B cell (primary cell): ENCODE data around the gene G6PC3. TPM values are rescaled to one million over a fixed set of nuclear protein-coding genes. Genes with fewer than 3 reads are reported as not detected.
"Not testable (repeated sequence)": the region's sequence is repeated elsewhere in the genome, so short reads cannot be mapped to it uniquely, and the experiment has no call there.

Experiments used
- ATAC-seq: fragments of 200-7000 bp; cut with Tn5 transposase; one replicate; pipeline ENCODE4 v1.10.0; 2021; ENCODE audit warnings: low read depth, mild to moderate bottlenecking, moderate number of reproducible peaks, moderate library complexity
- CTCF ChIA-PET: fragments of 350-600 bp; sonication (Branson Sonifier 250); formaldehyde crosslinking; loops from one replicate; lab custom pipeline; 2021; ENCODE audit warnings: antibody characterized with exemption, inconsistent platforms; lab: Charles Lee
- POLR2A ChIA-PET: fragments of 350-600 bp; sonication (Branson Sonifier 250); formaldehyde crosslinking; loops from one replicate; lab custom pipeline; 2021; ENCODE audit warnings: antibody characterized with exemption; lab: Charles Lee
- DNase-seq: peaks from one replicate; pipeline ENCODE4 v3.0.0; 2013
- H2AFZ ChIP-seq: 2 replicates; pipeline ENCODE4 v1.6.1; 2012; ENCODE audit warnings: mild to moderate bottlenecking, low read depth, low read length; ENCODE audit not compliant: insufficient read depth, poor library complexity, severe bottlenecking
- H3K27ac ChIP-seq, 2 donors: 1 replicate in 1 of 2; 2 replicates in 1 of 2; pipeline ENCODE4 v1.5.1; 2012 to 2013; ENCODE audit warnings: low read length in 2 of 2, mild to moderate bottlenecking in 2 of 2, moderate library complexity in 1 of 2
- H3K27me3 ChIP-seq, 4 experiments: fragments of 200-600 bp in 1 of 4; sonication (generic) in 1 of 4; replicated peaks in 1 of 4; 1 replicate in 2 of 4; 2 replicates in 2 of 4; pipeline versions ENCODE4 v1.6.1 to v1.7.0; 2013 to 2016; ENCODE audit warnings: low read length in 3 of 4, mild to moderate bottlenecking in 2 of 4, mixed read lengths in 1 of 4, moderate library complexity in 1 of 4; ENCODE audit not compliant: insufficient read depth in 4 of 4, control insufficient read depth in 3 of 4; ENCODE audit errors: control extremely low read depth in 1 of 4
- H3K36me3 ChIP-seq, 2 experiments: replicated peaks in 1 of 2; 1 replicate in 1 of 2; 2 replicates in 1 of 2; pipeline versions ENCODE4 v1.6.1 to v1.7.1; 2013; ENCODE audit warnings: low read length in 1 of 2; ENCODE audit not compliant: insufficient read depth in 2 of 2, control insufficient read depth in 1 of 2; ENCODE audit errors: control extremely low read depth in 1 of 2, extremely low read depth in 1 of 2
- H3K4me1 ChIP-seq, 2 donors: fragments of 200-600 bp in 1 of 2; sonication (generic) in 1 of 2; 1 replicate in 1 of 2; 2 replicates in 1 of 2; pipeline versions ENCODE4 v1.5.1 to v1.6.1; 2013 to 2017; ENCODE audit warnings: low read length in 2 of 2; ENCODE audit not compliant: control insufficient read depth in 2 of 2, insufficient read depth in 2 of 2
- H3K4me2 ChIP-seq: replicated peaks from 2 replicates; pipeline ENCODE3; 2012; ENCODE audit warnings: mild to moderate bottlenecking, low read depth, low read length; ENCODE audit not compliant: poor library complexity, severe bottlenecking
- H3K4me3 ChIP-seq, 5 experiments: fragments of 200-600 bp in 1 of 5; sonication (generic) in 1 of 5; 1 replicate in 3 of 5; 2 replicates in 2 of 5; pipeline versions ENCODE4 v1.5.1 to v1.7.0; 2011 to 2016; ENCODE audit warnings: low read length in 4 of 5, mild to moderate bottlenecking in 4 of 5, low read depth in 2 of 5, control low read depth in 1 of 5, moderate library complexity in 1 of 5; ENCODE audit not compliant: insufficient read depth in 1 of 5; ENCODE audit errors: control extremely low read depth in 1 of 5, extremely low read depth in 1 of 5
- H3K79me2 ChIP-seq: fragments of 200-600 bp; sonication (generic); one replicate; pipeline ENCODE4 v1.6.0; 2016; ENCODE audit warnings: low read length; ENCODE audit not compliant: control insufficient read depth, insufficient read depth
- H3K9ac ChIP-seq: fragments of 200-600 bp; sonication (generic); 2 replicates; pipeline ENCODE4 v1.6.1; 2017; ENCODE audit warnings: mild to moderate bottlenecking, low read length, moderate library complexity
- H3K9me3 ChIP-seq, 3 donors: one replicate each; pipeline versions ENCODE4 v1.6.1 to v1.7.1; 2013; ENCODE audit warnings: low read length in 2 of 3; ENCODE audit not compliant: control insufficient read depth in 2 of 3, insufficient read depth in 1 of 3; ENCODE audit errors: control extremely low read depth in 1 of 3
- H4K20me1 ChIP-seq: 2 replicates; pipeline ENCODE4 v1.6.0; 2012; ENCODE audit warnings: mild to moderate bottlenecking, low read length; ENCODE audit not compliant: insufficient read depth, control insufficient read depth, poor library complexity, severe bottlenecking
- H3K27ac Mint-ChIP-seq: one replicate; pipeline ENCODE4 v1.8.0; 2021; ENCODE audit warnings: mixed read lengths
- H3K27me3 Mint-ChIP-seq: one replicate; pipeline ENCODE4 v1.8.0; 2021; ENCODE audit warnings: mixed read lengths
- H3K4me1 Mint-ChIP-seq: one replicate; pipeline ENCODE4 v1.8.0; 2021; ENCODE audit warnings: mixed read lengths
- H3K4me3 Mint-ChIP-seq: one replicate; pipeline ENCODE4 v1.8.0; 2021; ENCODE audit warnings: mixed read lengths
- H3K9me3 Mint-ChIP-seq: one replicate; pipeline ENCODE4 v1.8.0; 2022; ENCODE audit warnings: mixed read lengths; ENCODE audit not compliant: insufficient read depth
- CTCF ChIP-seq: fragments of 200-600 bp; IDR thresholded peaks from one replicate; pipeline ENCODE4 v1.8.0; 2022; ENCODE audit warnings: antibody characterized with exemption, mild to moderate bottlenecking
- EZH2 ChIP-seq: IDR thresholded peaks from 2 replicates; pipeline ENCODE4 v1.6.1; 2012; ENCODE audit warnings: borderline replicate concordance, low read depth, mild to moderate bottlenecking, moderate library complexity, low read length; ENCODE audit not compliant: insufficient read depth, poor library complexity, severe bottlenecking
- WGBS: methylation state at CpG from one replicate; pipeline ENCODE4 v1.1.5; 2013; ENCODE audit warnings: missing lambda C conversion rate; ENCODE audit not compliant: insufficient coverage; 5-methylcytosine and 5-hydroxymethylcytosine counted together
- intact Hi-C: fragments of 100-400 bp; cut with micrococcal nuclease; formaldehyde crosslinking; loops from one replicate; pipeline ENCODE4 v1.10.0; 2022
- polyA plus RNA-seq: library from polyadenylated mRNA; depleted of rRNA; stranded (reverse); fragments of >200 nt; gene quantifications from 2 replicates; pipeline ENCODE4 v1.2.3, GENCODE V29; 2012
- total RNA-seq, 2 donors: library from RNA; stranded (reverse); fragments of 120-200 nt in 1 of 2; gene quantifications; 1 replicate in 1 of 2; 2 replicates in 1 of 2; pipeline versions ENCODE4 v1.2.3 to v1.2.4, GENCODE V29; 2013 to 2022

The G6PC3 gene
- total and polyA plus RNA-seq, 2 donors (not counting 1 experiment from before 2014, with no cell fraction given): 24.3 to 28.5 TPM

- peaks cover 41% of the 10 kb centered on the region for H4K20me1 ChIP-seq
- DNase-seq: no peak
- TF ChIP-seq EZH2 (no peak), CTCF (no peak)
- H3K9ac ChIP-seq: no peak overlapping the region
- ATAC-seq: no peak
- Mint-ChIP-seq H3K27ac (no peak overlapping the region), H3K4me3 (no peak overlapping the region), H3K27me3 (no peaks in the 10 kb centered on the region), H3K4me1 (peaks cover 9% of the 10 kb centered on the region), H3K9me3 (no peaks in the 10 kb centered on the region)
- peaks cover 3 to 22% of the 10 kb centered on the region in 2 experiments for H3K36me3 ChIP-seq
- H3K9me3 ChIP-seq: peaks cover 0 to 6% (median 0%) of the 10 kb centered on the region in 3 donors
- ChIA-PET CTCF (interaction anchor here (0.6 to 8.4 kb wide), 10 partner anchors 12 to 166 kb away, joined by 3 to 180 read pairs (median 4); partner anchors contain the start of gene PPY), POLR2A (no interaction called here)
- no peaks in the 10 kb centered on the region for H3K27me3 ChIP-seq
- no peak overlapping the region for H2AFZ ChIP-seq
- no peak overlapping the region for H3K4me2 ChIP-seq
- no peaks in the 10 kb centered on the region for H3K4me1 ChIP-seq
- H3K79me2 ChIP-seq: peaks cover 37% of the 10 kb centered on the region
- WGBS: 100% methylated on average over 1 of the region's 1 CpG
- no peak overlapping the region for H3K27ac ChIP-seq
- no peak overlapping the region for H3K4me3 ChIP-seq
- intact Hi-C loops: no loop called here
Observed at GRCh38 chr17:44044071-44044470, 26.5 kb upstream of the G6PC3 start.

- H3K27me3 ChIP-seq: no peaks in the 10 kb centered on the region
- H4K20me1 ChIP-seq: peaks cover 31% of the 10 kb centered on the region
- ChIA-PET POLR2A (no interaction called here), CTCF (interaction anchor here (0.7 to 8.4 kb wide), 3 partner anchors 41 to 100 kb away, joined by 3 to 180 read pairs (median 4); partner anchors contain the start of gene PPY)
- H3K4me3 Mint-ChIP-seq: no peak overlapping the region
- H3K4me2 ChIP-seq: no peak overlapping the region
- TF ChIP-seq EZH2 (no peak), CTCF (no peak)
- H3K36me3 ChIP-seq: peaks cover 0 to 23% of the 10 kb centered on the region in 2 experiments
- no peak overlapping the region for H3K9ac ChIP-seq
- no peak overlapping the region for H3K27ac ChIP-seq
- DNase-seq: no peak
- H3K27ac Mint-ChIP-seq: no peak overlapping the region
- no peaks in the 10 kb centered on the region for H3K4me1 ChIP-seq
- no peak overlapping the region for H2AFZ ChIP-seq
- H3K27me3 Mint-ChIP-seq: no peaks in the 10 kb centered on the region
- peaks cover 0 to 6% (median 0%) of the 10 kb centered on the region in 3 donors for H3K9me3 ChIP-seq
- H3K4me1 Mint-ChIP-seq: peaks cover 6% of the 10 kb centered on the region
- no peak overlapping the region for H3K4me3 ChIP-seq
- H3K79me2 ChIP-seq: peaks cover 38% of the 10 kb centered on the region
- intact Hi-C loops: no loop called here
- no peaks in the 10 kb centered on the region for H3K9me3 Mint-ChIP-seq
- 100% methylated on average over 2 of the region's 4 CpGs for WGBS
- no peak for ATAC-seq
Observed at GRCh38 chr17:44045486-44045885, 25.0 kb upstream of the G6PC3 start.

- H4K20me1 ChIP-seq: peaks cover 29% of the 10 kb centered on the region
- H3K9ac ChIP-seq, H3K4me3 ChIP-seq, H3K27ac Mint-ChIP-seq, H3K27ac ChIP-seq, H3K4me3 Mint-ChIP-seq, H3K9me3 ChIP-seq, H2AFZ ChIP-seq, H3K4me2 ChIP-seq, ATAC-seq, H3K4me1 Mint-ChIP-seq, H3K27me3 ChIP-seq, H3K4me1 ChIP-seq, H3K9me3 Mint-ChIP-seq, DNase-seq, CTCF ChIA-PET, H3K27me3 Mint-ChIP-seq, intact Hi-C loops: not testable (repeated sequence)
- peaks cover 0 to 30% of the 10 kb centered on the region in 2 experiments for H3K36me3 ChIP-seq
- 98% methylated on average over 6 of the region's 7 CpGs for WGBS
- POLR2A ChIA-PET: interaction anchor here (0.5 kb wide), 1 partner anchor 23 kb away, joined by 4 read pairs; no protein-coding TSS in a partner anchor
- H3K79me2 ChIP-seq: peaks cover 40% of the 10 kb centered on the region
Observed at GRCh38 chr17:44046893-44047292, 23.6 kb upstream of the G6PC3 start.
